Measurements from ENCODE around the gene MS4A1. TPM values are rescaled to one million over a fixed set of nuclear protein-coding genes. Genes with fewer than 3 reads are reported as not detected.
"Not testable (repeated sequence)": the region's sequence is repeated elsewhere in the genome, so short reads cannot be mapped to it uniquely, and the experiment has no call there.

The MS4A1 gene
- total and polyA plus RNA-seq, 2 donors from 2014 or later: 11.1 TPM; not detected in 1

DNA sequence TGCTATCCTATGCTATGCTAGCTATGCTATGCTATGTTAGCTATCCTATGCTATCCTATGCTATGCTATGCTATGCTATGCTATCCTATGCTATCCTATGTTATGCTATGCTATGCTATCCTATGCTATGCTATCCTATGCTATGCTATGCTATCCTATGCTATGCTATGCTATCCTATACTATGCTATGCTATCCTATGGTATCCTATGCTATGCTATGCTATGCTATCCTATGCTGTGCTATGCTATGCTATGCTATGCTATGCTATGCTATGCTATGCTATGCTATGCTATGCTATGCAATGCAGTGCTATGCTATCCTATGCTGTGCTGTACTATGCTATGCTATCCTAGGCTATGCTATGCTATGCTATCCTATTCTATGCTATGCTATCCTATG, 8.6 kb upstream of the MS4A1 start:
- TF ChIP-seq, protein P1, sequence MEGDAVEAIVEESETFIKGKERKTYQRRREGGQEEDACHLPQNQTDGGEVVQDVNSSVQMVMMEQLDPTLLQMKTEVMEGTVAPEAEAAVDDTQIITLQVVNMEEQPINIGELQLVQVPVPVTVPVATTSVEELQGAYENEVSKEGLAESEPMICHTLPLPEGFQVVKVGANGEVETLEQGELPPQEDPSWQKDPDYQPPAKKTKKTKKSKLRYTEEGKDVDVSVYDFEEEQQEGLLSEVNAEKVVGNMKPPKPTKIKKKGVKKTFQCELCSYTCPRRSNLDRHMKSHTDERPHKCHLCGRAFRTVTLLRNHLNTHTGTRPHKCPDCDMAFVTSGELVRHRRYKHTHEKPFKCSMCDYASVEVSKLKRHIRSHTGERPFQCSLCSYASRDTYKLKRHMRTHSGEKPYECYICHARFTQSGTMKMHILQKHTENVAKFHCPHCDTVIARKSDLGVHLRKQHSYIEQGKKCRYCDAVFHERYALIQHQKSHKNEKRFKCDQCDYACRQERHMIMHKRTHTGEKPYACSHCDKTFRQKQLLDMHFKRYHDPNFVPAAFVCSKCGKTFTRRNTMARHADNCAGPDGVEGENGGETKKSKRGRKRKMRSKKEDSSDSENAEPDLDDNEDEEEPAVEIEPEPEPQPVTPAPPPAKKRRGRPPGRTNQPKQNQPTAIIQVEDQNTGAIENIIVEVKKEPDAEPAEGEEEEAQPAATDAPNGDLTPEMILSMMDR (IDR thresholded peaks at IDR 0.05; ENCODE audit: borderline replicate concordance, extremely low read depth, insufficient read depth): no peak
- Histone ChIP-seq H3K4me1 (ENCODE audit: control insufficient read depth in 2 of 3, insufficient read depth in 2 of 3, low read depth in 1 of 3, low read length in 3 of 3) (peaks cover 0 to 3% (median 0%) of the 10 kb centered on the region in 3 donors), H3K27me3 (ENCODE audit: control insufficient read depth, insufficient read depth, low read length) (no peaks in the 10 kb centered on the region), H3K9ac (ENCODE audit: low read length in 3 of 3) (no peak overlapping the region), H3K9me3 (ENCODE audit: control insufficient read depth in 2 of 3, insufficient read depth in 1 of 3, low read length in 3 of 3) (no peaks in the 10 kb centered on the region), H3K27ac (ENCODE audit: low read depth in 2 of 2, low read length in 2 of 2) (no peak overlapping the region), H3K36me3 (ENCODE audit: control insufficient read depth in 2 of 3, insufficient read depth in 3 of 3, low read length in 3 of 3) (no peaks in the 10 kb centered on the region), H3K4me3 (ENCODE audit: low read length in 3 of 3) (no peak overlapping the region)
- DNase-seq (no peak), FAIRE-seq (no peak)
- intact Hi-C loops (cut with DNase I): no loop called here

DNA sequence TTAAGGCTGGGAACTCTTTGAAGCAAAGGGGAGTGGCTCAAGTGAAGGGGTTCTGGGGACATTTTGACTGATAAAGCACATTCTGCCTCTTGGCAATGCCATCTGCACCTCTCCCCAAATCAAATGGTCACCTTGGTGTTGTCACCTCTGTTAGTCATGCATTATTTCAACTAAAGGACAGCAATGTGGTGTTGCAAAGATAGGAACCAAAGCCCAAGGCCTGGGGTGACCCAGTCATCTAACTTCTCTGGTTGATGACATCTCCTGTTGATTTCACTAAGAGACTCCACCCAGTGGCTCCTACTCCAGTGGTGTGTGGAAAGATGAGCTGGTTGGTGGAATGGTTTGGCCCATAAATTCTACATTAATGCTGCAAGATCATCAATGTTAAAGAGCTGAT, 7.8 kb upstream of the MS4A1 start:
- H3K9me3 ChIP-seq (ENCODE audit: control insufficient read depth in 2 of 3, insufficient read depth in 1 of 3, low read length in 3 of 3): no peaks in the 10 kb centered on the region
- no peaks in the 10 kb centered on the region for H3K36me3 ChIP-seq (ENCODE audit: control insufficient read depth in 2 of 3, insufficient read depth in 3 of 3, low read length in 3 of 3)
- TF ChIP-seq, protein P1 (IDR thresholded peaks at IDR 0.05; ENCODE audit: borderline replicate concordance, extremely low read depth, insufficient read depth): no peak
- FAIRE-seq (no peak), DNase-seq (no peak)
- peaks cover 0 to 3% (median 0%) of the 10 kb centered on the region in 3 donors for H3K4me1 ChIP-seq (ENCODE audit: control insufficient read depth in 2 of 3, insufficient read depth in 2 of 3, low read depth in 1 of 3, low read length in 3 of 3)
- H3K27me3 ChIP-seq (ENCODE audit: control insufficient read depth, insufficient read depth, low read length): no peaks in the 10 kb centered on the region
- intact Hi-C loops (cut with DNase I): no loop called here
- H3K9ac ChIP-seq (ENCODE audit: low read length in 3 of 3): no peak overlapping the region
- H3K4me3 ChIP-seq (ENCODE audit: low read length in 3 of 3): no peak overlapping the region
- no peak overlapping the region for H3K27ac ChIP-seq (ENCODE audit: low read depth in 2 of 2, low read length in 2 of 2)

DNA sequence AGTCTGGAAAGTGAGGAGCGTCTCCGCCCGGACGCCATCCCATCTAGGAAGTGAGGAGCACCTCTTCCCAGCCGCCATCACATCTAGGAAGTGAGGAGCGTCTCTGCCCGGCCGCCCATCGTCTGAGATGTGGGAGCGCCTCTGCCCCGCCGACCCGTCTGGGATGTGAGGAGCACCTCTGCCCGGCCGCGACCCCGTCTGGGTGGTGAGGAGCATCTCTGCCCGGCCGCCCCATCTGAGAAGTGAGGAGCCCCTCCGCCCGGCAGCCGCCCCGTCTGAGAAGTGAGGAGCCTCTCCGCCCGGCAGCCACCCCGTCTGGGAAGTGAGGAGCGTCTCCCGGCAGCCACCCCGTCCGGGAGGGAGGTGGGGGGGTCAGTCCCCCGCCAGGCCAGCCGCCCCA, 4.5 kb upstream of the MS4A1 start:
- H3K9ac ChIP-seq (ENCODE audit: low read length in 3 of 3); H3K27me3 ChIP-seq (ENCODE audit: control insufficient read depth, insufficient read depth, low read length); FAIRE-seq; H3K36me3 ChIP-seq (ENCODE audit: control insufficient read depth in 2 of 3, insufficient read depth in 3 of 3, low read length in 3 of 3); H3K9me3 ChIP-seq (ENCODE audit: control insufficient read depth in 2 of 3, insufficient read depth in 1 of 3, low read length in 3 of 3); intact Hi-C loops (cut with DNase I); H3K27ac ChIP-seq (ENCODE audit: low read depth in 2 of 2, low read length in 2 of 2); H3K4me3 ChIP-seq (ENCODE audit: low read length in 3 of 3); H3K4me1 ChIP-seq (ENCODE audit: control insufficient read depth in 2 of 3, insufficient read depth in 2 of 3, low read depth in 1 of 3, low read length in 3 of 3): not testable (repeated sequence)
- DNase-seq: peak in 1 of 5 donors; percentile 68

- Histone ChIP-seq H3K4me3 (ENCODE audit: low read length in 3 of 3) (no peak overlapping the region), H3K9ac (ENCODE audit: low read length in 3 of 3) (no peak overlapping the region), H3K36me3 (ENCODE audit: control insufficient read depth in 2 of 3, insufficient read depth in 3 of 3, low read length in 3 of 3) (no peaks in the 10 kb centered on the region), H3K4me1 (ENCODE audit: control insufficient read depth in 2 of 3, insufficient read depth in 2 of 3, low read depth in 1 of 3, low read length in 3 of 3) (no peaks in the 10 kb centered on the region), H3K27ac (ENCODE audit: low read depth in 2 of 2, low read length in 2 of 2) (no peak overlapping the region), H3K9me3 (ENCODE audit: control insufficient read depth in 2 of 3, insufficient read depth in 1 of 3, low read length in 3 of 3) (no peaks in the 10 kb centered on the region), H3K27me3 (ENCODE audit: control insufficient read depth, insufficient read depth, low read length) (no peaks in the 10 kb centered on the region)
- intact Hi-C loops (cut with DNase I): no loop called here
- TF ChIP-seq, protein P1 (IDR thresholded peaks at IDR 0.05; ENCODE audit: borderline replicate concordance, extremely low read depth, insufficient read depth): no peak
- DNase-seq: no peak
- no peak for FAIRE-seq
Measured at GRCh38 chr11:60454212-60454611, 1.4 kb upstream of the MS4A1 start.
